GM12801 (cell line): ENCODE measurements around the gene CTSO.

ENCODE experiments used
- TF ChIP-seq, protein P1 (sequence below): IDR thresholded peaks from one replicate; pipeline ENCODE4 v1.5.1; 2011; ENCODE audit warnings: control low read depth; ENCODE audit not compliant: insufficient read length; ENCODE audit errors: extremely low read depth

CTSO gene

DNA sequence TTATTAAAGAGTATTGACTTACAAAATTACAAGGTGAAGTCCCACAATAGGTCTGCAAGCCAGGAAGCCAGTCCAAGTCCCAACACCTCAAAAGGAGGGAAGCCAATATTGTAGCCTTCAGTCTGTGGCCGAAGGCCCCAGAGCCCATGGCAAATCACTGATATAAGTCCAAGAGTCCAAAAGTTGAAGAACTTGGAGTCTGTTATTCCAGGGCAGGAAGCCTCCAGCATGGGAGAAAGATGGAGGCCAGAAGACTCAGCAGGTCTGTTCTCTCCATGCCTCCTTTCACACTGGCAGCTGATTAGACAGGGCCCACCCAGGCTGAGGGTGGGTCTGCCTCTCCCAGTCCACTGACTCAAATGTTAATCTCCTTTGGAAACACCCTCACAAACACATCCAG is 32.1 kb downstream of the CTSO start:
- TF ChIP-seq, protein P1, sequence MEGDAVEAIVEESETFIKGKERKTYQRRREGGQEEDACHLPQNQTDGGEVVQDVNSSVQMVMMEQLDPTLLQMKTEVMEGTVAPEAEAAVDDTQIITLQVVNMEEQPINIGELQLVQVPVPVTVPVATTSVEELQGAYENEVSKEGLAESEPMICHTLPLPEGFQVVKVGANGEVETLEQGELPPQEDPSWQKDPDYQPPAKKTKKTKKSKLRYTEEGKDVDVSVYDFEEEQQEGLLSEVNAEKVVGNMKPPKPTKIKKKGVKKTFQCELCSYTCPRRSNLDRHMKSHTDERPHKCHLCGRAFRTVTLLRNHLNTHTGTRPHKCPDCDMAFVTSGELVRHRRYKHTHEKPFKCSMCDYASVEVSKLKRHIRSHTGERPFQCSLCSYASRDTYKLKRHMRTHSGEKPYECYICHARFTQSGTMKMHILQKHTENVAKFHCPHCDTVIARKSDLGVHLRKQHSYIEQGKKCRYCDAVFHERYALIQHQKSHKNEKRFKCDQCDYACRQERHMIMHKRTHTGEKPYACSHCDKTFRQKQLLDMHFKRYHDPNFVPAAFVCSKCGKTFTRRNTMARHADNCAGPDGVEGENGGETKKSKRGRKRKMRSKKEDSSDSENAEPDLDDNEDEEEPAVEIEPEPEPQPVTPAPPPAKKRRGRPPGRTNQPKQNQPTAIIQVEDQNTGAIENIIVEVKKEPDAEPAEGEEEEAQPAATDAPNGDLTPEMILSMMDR: no peak

DNA sequence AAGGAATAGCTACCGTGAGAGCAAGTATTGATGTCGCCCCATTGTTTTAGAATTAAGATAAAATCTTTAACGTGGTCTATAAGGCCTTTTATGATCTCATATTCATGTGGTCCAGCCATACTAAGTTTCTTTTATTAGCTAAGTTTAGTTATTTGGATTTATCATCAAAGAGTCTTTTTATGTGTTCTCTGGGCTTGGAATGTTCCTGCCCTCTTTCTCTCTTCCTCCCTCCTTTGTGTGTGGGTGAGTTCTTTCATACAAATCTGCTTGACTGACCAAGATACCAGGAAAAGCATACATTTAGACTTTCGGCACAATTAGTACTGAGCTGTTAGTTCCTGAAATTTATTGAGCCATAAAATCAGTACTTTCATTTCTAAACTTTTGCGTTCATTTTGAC is 38.9 kb downstream of the CTSO start:
- TF ChIP-seq, protein P1: no peak

DNA sequence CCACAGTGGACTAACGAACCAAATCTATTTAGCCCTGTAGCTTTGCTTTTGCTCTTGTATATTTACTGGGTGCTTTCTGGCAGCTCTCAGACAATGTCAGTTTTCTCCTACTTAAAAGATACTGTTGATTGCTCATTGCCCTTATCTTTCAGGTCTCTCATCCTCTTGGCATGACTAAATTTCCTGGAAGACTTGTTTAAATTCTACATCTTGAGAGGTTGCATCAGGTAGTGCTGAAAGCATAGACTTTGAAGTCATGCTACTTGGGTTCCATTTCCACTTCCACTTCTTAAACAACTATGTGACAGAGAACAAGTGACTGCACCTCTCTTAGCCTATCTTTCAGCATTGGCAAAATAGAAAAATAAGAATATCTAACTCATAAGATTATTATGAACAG is 41.8 kb downstream of the CTSO start:
- TF ChIP-seq, protein P1: no peak

DNA sequence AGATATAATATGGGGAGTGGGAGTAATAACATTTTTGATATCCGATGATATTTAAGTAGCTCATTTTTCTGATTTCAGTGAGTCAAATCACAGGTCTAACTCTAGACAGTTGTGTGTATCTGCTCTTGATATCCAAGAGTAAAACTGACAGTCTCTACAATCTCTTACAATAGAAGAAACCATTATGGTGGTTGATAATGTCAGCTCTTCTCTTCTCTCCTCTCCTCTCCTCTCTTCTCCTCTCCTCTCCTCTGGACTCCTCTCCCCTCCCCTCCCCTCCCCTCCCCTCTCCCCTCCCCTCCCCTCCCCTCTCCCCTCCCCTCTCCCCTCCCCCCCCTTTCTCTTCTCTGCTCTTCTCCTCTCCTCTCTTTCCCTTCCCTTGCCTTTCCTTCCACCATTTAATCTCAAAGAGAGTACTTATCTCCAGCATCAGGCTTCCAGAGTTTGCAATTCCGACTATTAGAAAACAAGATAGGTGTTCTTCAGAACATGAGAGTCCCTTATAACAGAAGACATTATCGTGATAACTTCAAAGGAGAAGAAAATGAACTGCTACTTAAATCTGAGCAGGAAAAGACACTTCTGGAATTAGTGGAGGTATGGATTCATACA is 43.9 kb downstream of the CTSO start:
- TF ChIP-seq, protein P1: no peak

DNA sequence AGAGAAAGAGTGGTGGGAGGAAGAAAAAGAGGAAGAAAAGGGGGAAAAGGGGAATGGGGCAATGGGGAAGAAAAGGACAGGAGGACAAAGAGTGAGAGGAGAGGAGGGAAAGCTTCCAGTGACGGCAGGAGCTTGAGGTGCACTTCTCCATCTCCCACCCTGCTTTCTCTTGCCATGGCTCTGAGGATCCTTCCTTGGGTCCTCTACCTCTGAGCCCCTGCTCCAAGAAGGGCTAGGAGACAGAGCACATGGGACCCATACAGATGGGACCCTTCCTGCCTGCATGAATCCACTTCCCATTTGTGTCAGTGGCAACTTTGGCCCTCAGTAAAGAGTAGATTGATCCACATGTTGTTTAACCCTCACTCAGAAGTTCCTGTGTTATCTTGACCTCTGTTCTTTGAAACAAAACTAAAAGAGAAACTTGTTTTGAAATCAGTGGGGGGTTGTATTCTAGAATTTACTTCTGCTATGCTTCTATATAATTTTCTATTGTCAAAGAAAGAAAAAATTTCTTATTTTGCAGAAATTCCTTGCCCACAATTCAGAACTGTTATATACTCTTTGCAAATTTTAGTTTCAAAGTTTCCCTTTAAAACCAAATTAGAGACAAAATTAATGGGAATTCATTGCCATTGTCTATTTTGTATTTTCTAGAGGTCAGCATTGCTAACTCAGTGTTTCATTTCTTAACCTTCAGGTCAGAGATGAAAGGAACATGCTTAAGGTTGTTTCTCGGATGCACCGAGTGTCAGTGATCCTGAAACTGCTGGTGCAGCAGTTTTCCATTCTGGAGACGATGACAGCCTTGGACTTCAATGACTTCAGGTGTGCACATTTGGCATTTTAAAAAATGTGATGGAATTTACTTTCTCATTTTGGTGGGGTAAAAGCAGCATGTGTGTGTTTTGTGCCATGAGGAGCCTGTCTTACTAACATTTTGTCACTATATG is 45.2 kb downstream of the CTSO start:
- TF ChIP-seq, protein P1: no peak

DNA sequence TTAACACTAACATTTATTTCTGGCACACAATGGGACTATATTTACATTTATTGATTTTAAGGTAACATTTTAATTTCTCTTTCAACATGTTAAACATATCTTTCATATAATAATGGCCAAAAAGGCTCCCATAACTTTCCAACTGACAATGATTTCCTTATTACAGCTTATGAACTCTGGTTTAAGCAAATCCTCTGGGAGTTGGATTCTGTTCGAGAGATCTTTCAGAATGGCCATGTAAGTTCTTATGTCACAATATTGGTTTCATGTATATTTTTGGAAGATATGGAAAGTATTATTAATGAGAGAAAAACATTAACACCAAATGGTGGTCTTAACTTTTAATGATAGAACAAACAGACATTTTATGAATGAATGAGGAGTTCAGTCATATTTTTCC is 46.1 kb downstream of the CTSO start:
- TF ChIP-seq, protein P1: no peak

DNA sequence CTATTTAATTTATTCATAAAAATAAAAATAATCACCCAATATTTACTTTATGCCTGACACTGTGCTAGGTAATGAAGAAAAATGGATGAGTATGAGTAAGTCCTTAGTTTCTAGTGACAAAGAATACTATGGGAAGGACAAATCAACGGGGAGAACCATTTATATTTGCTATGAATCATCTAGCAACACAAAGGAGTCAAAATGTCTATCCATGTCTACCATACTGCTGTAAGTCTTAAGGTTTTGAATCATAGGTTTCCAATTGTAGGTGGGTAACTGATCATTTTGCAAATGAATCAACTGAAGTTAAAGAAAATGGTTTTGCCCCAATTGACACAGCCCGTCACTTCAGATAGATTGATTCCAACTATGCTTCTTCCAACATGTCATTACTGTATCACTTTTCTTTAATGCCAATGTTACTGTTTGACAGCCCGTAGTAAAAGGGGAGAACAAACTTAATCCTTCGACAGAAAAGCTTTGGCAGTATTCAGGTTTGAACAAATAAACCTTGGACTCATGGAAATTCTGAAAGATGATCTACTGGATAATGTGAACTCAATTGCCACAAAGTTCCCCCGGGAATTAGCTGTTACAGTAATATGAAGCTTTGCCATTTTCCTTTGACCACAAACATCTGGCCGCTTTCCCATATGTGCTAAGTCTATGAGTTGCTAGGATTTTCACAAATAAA is 47.0 kb downstream of the CTSO start:
- TF ChIP-seq, protein P1: no peak
